ENCODE measurements around the gene CSN3.

GRCh38 chr4:70280567-70280966 lies 38.2 kb downstream of the CSN3 start:
- TF ChIP-seq CTCF (IDR thresholded peaks at IDR 0.05): no peak
- no peak for TF ChIP-seq POLR2A (IDR thresholded peaks at IDR 0.05)
